ENCODE measurements around the gene GNS.

The GNS gene

DNA sequence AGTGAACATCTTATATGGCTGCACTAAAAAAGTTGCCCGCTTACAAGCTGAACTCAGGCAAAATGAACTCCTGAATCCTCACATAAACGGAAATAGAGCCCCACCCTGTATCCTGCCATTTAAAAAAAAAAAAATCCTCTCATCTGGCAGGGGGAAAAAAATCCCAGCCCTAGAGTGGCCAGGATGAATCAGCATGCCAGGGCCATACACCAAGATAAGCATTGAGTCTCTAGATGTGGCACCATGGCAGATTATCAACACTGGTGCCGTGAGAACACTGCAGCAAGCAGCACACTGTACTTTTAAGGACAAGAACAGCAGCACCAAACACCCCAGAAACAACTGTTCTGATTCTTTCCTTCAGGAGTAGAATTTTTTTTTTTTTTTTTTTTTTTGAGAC is 83.4 kb downstream of the GNS start:
- no peak for DNase-seq

DNA sequence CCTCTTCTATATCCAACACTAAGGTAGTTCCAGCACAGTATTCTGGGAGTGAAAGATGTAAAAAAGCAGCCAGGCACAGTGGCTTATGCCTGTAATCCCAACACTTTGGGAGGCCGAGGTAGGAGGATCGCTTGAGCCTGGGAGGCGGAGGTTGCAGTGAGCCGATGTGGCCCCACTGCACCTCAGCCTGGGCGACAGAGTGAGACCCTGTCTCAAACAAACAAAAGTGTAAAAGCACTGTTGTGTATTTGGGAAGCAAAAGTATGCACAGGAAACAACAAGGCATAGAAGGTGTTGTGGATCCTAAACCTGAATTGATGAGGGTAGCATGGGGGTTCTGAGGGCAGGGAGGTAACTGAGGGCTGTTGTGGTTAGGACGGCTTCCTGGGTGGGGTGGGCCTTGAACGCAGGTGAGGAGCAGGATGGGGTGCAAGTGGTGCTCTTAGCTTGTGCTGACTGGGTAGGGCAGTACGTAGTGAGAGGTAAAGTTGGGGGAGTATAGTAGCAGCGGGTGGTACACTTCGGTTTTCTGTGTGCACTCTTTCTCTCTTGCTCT is 84.8 kb downstream of the GNS start:
- DNase-seq, result no peak

DNA sequence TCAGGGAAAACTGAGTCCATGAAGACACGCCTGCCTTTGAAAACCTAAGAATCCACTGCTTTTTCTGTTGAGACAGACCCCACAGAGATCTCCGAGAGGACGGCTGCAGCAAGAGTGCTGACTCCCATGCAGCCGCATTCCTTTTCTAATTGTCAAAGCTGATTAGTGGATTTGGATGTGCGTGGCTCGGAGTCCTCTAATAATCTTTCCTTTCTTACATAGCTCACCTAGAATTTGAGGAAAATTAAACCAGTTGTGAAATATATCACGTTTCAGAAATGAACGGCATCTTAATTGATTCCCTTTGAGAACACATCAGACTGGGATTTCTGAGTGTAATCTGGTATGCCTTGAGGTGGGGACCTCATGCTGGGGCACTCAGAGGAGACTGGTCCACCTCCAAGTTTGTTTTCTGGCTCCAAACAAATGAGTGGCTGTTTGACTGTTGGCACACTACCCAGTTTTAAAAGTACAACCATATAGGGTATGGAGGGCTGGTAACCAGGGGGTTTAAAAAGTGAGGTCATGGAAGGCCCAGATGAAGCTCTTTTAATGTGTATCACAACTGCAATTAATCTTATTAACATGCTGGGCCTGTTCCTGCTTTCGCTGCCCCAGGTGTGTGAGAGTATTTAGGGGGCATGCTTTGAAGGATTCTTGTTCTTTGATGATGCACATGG is 85.6 kb downstream of the GNS start:
- DNase-seq, result no peak

DNA sequence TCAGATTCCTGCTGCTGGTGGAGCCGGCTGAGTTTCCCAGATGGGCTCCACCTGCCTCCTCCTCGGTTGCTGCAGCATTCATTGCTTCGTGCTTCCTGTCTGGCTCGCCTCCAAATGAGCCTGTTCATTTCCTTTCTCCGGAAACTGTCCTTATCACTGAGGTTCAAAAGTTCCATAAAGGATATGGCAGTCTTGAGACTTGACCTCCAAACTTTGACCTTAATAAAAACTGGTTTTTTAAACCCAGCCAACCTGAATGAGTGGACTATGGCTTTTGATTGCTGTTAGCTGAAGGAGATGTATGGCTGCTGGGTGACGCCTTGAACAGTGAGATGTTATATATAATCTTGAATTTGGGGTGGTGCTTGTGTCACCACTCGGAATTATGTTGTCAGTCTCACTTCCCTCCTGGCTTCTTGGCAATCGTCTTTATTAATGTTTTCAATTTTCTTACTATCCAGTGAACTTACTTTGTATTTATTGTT is 86.2 kb downstream of the GNS start:
- DNase-seq, result no peak

DNA sequence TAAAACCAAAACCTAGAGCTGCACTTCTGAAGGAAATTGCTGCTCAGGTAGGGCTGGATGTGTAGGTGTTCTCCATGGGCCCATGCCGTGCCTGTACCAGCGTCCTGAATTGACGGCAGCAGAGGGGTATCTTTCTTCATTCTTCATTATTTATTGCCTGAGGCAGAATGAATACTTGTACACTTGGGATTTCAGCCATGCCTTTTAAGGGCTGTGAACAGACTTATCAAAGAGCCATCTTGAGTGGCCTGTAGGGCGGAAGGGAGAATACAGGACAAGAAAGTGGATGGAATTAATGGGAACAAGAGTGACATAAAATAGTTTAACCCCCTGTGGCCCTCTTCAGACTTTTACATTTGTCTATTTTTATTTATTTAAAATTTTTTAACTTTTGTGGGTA is 87.5 kb downstream of the GNS start:
- DNase-seq, result no peak

DNA sequence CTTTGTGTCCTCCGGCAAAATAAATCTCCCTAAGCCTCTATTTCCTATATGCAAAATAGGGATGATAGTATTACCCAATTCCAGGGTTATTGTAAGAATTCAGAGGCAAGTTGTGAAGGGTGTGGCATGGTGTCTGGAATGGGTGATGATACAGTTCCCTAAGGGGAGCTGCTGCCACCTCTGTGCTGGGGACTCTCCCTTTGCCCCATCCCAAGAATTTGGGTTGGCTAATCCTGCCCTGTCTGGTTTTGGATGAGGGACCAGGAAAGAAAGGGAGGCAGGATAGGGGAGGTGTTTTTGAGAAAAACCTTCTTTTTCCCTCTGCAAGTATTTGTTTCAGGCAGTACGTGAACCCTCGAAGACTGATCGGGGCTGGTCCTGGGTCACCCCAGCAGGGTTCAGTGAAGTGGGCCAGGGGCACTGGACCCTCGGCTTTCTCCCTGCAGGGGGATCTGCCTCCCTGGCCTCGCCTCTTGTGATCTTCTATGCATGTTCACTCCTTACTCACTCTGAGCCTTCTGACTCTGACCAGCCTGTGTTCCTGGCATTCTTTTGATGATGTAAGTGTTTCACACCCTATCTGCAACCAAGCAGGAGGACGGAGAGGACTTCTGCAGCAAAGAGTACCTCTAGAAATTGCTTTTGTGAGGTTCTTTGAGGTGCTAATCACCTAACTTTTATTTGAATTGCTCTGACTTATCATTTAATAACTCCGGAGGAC is 88.1 kb downstream of the GNS start:
- DNase-seq, result no peak

DNA sequence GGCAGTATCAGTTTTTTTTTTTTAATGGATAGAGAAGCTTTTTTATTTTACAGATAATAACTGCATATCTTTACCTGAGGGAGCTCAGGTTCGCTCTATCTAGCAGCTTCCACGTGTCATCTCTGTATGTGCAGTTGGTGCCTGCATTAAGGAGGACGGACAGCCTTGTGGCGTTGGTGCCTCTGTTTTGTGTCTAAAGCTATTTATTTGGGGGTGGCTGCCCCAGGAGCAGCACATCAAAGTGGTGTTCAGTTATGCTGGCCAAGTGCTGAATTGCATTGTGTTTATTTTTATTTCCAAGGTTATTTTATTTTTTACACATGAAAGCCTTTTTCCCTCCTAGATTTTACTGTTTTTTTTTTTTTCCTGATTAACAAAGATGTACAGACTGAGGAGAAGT is 89.2 kb downstream of the GNS start:
- no peak for DNase-seq

DNA sequence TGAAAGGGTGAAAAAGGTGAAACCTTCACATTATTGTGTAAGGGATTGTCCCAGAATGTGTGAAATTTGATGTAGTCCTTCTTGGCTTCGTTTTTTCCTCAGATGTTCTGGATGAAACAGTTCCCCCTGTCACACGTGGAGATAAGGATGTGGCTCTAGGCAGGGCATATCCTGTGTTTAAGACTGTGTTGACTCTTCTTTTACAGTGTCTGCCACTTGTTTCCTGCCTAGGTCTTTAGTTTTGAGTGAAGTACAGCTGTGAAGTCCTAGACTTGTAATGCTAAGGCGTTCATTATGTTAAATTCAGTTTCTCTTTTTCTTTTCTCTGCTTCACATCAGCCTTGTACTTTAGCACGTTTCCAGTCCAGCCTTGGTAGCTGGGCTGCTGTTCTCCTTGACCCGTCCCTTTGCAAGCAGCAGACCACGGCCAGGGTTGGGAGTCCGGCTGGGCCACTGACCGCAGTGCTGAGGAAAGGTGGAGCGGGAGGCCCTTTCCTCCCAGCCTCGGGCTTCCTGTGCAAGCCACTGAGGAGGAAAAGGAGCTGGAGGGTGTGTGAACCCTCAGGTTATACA is 89.8 kb downstream of the GNS start:
- no peak for DNase-seq

DNA sequence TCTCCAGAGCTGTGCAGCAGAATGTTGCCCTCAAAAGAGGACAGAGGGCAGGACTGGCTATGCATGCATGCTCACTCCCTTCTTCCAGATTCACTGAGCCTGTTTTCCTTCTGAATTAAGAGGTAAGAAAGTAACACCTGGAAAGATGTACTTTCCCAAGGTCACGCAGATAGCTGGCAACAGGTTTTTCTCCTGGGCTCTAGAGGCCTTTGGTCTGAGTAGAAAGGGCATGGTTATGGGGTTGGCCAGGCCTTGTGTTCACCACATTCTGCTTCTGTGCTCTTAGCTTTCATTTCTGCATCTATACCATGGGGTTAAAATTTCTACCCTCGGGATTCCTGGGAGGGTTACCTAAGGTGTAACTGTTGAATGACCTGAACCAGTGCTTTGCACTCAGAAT is 91.4 kb downstream of the GNS start:
- DNase-seq, result no peak

DNA sequence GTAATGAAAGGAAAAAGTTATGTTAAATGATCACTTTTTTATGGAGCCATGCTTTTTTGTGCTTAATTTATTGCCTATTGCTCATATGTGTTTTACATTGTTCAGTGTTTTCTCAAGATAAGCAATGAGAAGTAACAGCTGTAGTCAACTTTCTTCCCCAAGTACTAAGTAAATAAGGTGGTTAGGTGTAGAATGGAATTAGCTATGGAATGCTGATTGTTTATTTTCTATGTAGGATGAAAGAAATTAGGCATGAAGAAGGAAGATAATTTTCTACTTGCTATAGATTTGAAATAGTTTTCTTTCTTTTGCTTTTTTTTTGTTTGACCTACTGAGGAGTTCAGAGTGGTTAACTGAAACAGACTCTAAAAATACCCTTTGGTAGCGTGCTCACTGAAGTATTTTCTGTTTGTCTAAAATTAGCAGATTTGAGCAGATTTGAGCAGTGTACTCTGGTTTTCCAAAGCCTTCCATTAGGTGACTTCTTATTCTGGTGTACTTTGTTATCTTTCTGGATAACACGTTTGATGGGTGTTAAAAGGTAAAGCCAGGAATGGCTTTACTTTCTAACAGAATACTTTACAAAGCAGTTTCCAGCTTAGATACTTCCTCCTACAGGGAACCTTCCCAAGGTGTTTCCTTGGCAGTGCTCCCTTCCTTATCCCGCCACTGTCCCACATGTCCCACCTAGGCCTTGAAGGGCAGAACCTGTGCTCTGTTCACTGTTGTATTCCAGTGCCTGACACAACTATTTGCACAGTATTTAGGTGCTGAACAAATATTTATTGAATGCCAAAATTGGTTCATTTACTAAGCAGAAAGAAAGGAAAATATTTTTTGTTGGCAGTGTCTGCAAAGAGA is 92.9 kb downstream of the GNS start:
- DNase-seq, result no peak

DNA sequence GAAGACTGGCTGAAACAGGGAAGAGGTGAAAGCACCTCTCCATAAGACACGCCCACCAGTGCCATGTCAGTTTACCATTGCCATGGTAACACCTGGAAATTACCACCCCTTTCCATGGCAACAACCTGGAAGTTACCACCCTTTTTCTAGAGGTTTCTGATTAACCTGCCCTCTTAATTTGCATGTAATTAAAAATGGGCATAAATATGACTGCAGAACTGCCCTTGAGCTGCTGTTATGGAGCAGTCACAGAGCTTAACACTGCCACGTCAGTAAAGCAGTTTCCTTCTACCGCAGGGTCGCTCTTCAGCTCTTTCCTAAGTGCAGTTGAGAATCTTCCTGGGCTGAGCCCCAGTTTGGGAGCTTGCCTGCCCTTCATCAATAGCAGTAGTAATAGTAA is 93.7 kb downstream of the GNS start:
- DNase-seq, result no peak
